ENCODE data around the gene TUSC2. TPM values are rescaled to one million over a fixed set of nuclear protein-coding genes. Genes with fewer than 3 reads are reported as not detected.

The TUSC2 gene
- total and polyA plus RNA-seq, 2 of the 13 experiments (the other 11 are each of a cell fraction or from before 2014, with no cell fraction given), result 36.7 to 39.1 TPM

DNA sequence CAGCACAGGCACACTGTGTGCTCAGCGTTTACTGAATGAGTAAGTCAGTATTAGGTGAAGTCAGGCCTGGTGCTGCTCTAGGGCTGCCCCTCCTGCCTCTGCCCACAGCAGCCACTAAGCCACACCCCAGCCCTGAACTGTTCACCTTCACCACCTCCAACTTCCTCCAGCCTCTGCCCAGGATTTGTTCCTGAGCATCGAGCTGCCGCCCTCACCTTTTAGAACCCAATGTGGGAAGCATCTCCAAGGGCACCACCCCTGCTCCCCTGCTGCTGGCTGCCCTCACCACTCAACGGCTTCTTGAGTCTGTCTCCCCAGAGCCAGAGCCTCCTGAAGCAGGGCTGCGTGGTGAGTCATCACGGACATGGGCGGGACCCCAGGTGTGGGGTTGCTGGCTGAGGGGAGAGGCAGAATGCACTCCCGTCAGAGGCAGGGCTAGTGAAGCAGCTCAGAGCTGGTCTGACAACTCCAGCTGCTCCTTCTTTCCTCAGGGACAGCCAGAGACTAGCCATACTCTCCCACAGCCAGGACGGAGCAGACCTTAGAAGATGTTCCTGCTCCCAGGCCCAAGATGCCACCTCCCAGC, 11.3 kb downstream of the TUSC2 start:
- TF ChIP-seq, protein P1, sequence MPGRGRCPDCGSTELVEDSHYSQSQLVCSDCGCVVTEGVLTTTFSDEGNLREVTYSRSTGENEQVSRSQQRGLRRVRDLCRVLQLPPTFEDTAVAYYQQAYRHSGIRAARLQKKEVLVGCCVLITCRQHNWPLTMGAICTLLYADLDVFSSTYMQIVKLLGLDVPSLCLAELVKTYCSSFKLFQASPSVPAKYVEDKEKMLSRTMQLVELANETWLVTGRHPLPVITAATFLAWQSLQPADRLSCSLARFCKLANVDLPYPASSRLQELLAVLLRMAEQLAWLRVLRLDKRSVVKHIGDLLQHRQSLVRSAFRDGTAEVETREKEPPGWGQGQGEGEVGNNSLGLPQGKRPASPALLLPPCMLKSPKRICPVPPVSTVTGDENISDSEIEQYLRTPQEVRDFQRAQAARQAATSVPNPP (CRISPR knock-in tag; IDR thresholded peaks at IDR 0.05), result no peak
- TF ChIP-seq, protein P2, sequence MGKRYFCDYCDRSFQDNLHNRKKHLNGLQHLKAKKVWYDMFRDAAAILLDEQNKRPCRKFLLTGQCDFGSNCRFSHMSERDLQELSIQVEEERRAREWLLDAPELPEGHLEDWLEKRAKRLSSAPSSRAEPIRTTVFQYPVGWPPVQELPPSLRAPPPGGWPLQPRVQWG (CRISPR knock-in tag; IDR thresholded peaks at IDR 0.05; ENCODE audit: borderline replicate concordance, low read depth), result no peak
- TF ChIP-seq CSRNP2 (CRISPR knock-in tag; conservative IDR thresholded peaks at IDR 0.05; ENCODE audit: low read depth), result no peak
- TF ChIP-seq PLRG1 (conservative IDR thresholded peaks at IDR 0.05), result no peak
- no peak for TF ChIP-seq ZNF350 (CRISPR knock-in tag; IDR thresholded peaks at IDR 0.05; ENCODE audit: borderline replicate concordance, low read depth)
- no peak for TF ChIP-seq ZBTB7A (CRISPR knock-in tag; IDR thresholded peaks at IDR 0.05)
- TF ChIP-seq SP140L (CRISPR knock-in tag; IDR thresholded peaks at IDR 0.05; ENCODE audit: borderline replicate concordance), result no peak
- TF ChIP-seq ZNF12 (CRISPR knock-in tag; IDR thresholded peaks at IDR 0.05), result peak; percentile 78
- TF ChIP-seq EP300 (IDR thresholded peaks at IDR 0.05; ENCODE audit: low read depth in 2 of 2, low read length in 2 of 2), result no peak
- TF ChIP-seq EP300 (CRISPR knock-in tag; IDR thresholded peaks at IDR 0.05; ENCODE audit: borderline replicate concordance), result no peak
- TF ChIP-seq FOSL2 (CRISPR knock-in tag; IDR thresholded peaks at IDR 0.05), result peak; percentile 68
- TF ChIP-seq ZNF547 (CRISPR knock-in tag; IDR thresholded peaks at IDR 0.05), result no peak
- TF ChIP-seq KDM5B (CRISPR knock-in tag; IDR thresholded peaks at IDR 0.05; ENCODE audit: borderline replicate concordance), result 0 out of 2 replicates have a peak, but pooled peaks have one; percentile 32
- TF ChIP-seq, protein P3, sequence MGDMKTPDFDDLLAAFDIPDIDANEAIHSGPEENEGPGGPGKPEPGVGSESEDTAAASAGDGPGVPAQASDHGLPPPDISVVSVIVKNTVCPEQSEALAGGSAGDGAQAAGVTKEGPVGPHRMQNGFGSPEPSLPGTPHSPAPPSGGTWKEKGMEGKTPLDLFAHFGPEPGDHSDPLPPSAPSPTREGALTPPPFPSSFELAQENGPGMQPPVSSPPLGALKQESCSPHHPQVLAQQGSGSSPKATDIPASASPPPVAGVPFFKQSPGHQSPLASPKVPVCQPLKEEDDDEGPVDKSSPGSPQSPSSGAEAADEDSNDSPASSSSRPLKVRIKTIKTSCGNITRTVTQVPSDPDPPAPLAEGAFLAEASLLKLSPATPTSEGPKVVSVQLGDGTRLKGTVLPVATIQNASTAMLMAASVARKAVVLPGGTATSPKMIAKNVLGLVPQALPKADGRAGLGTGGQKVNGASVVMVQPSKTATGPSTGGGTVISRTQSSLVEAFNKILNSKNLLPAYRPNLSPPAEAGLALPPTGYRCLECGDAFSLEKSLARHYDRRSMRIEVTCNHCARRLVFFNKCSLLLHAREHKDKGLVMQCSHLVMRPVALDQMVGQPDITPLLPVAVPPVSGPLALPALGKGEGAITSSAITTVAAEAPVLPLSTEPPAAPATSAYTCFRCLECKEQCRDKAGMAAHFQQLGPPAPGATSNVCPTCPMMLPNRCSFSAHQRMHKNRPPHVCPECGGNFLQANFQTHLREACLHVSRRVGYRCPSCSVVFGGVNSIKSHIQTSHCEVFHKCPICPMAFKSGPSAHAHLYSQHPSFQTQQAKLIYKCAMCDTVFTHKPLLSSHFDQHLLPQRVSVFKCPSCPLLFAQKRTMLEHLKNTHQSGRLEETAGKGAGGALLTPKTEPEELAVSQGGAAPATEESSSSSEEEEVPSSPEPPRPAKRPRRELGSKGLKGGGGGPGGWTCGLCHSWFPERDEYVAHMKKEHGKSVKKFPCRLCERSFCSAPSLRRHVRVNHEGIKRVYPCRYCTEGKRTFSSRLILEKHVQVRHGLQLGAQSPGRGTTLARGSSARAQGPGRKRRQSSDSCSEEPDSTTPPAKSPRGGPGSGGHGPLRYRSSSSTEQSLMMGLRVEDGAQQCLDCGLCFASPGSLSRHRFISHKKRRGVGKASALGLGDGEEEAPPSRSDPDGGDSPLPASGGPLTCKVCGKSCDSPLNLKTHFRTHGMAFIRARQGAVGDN (CRISPR knock-in tag; IDR thresholded peaks at IDR 0.05), result 0 out of 2 replicates have a peak, but pooled peaks have one; percentile 23
- peaks cover 45% of the 10 kb centered on the region for H3K4me1 ChIP-seq (ENCODE audit: insufficient read depth, low read length)
- H3K4me2 ChIP-seq (ENCODE audit: low read depth, low read length), result no peak overlapping the region
- POLR2A ChIA-PET, result interaction anchor here (1.3 to 13.0 kb wide), 2 partner anchors 11 to 16 kb away, joined by 3 to 222 read pairs; partner anchors contain the start of genes HYAL1, HYAL3, NAA80 and TUSC2
- ATAC-seq (no peak), FAIRE-seq (no peak), DNase-seq (ENCODE audit: low spot score) (no peak)
- H3K79me2 ChIP-seq (ENCODE audit: insufficient read depth, low read length), result peaks cover 25% of the 10 kb centered on the region
- H4K20me1 ChIP-seq (ENCODE audit: insufficient read depth, low read length), result no peaks in the 10 kb centered on the region
- in situ Hi-C loops (cut with HindIII; ENCODE audit: extremely low pct_ligation_motif_present, low pct_unique_long_range_greater_than_20kb), result no loop called here
- H3K27me3 ChIP-seq (ENCODE audit: control insufficient read depth in 1 of 2, insufficient read depth in 2 of 2, low read length in 2 of 2), result no peaks in the 10 kb centered on the region; a peak in 1 of 5 replicates
- 91% methylated on average over 7 of the region's 9 CpGs for WGBS (ENCODE audit: low lambda C conversion rate)
- intact Hi-C loops (cut with micrococcal nuclease; ENCODE audit: unreplicated experiment), result no loop called here
- H3K9me3 ChIP-seq (ENCODE audit: low read length), result no peaks in the 10 kb centered on the region
- H3K27ac ChIP-seq (ENCODE audit: extremely low read length, insufficient read depth, low read length), result no peak overlapping the region
- H3K36me3 ChIP-seq (replicated peaks in 1 of 2; ENCODE audit: control insufficient read depth in 1 of 2, insufficient read depth in 2 of 2, low read length in 2 of 2), result peaks cover 16 to 32% of the 10 kb centered on the region in 2 experiments
- CTCF ChIA-PET (ENCODE audit: low intra/inter-chr PET ratio, low total read pairs), result no interaction called here
- no peak overlapping the region for H2AFZ ChIP-seq (ENCODE audit: low read length)
- H3K9ac ChIP-seq (ENCODE audit: insufficient read depth, low read depth, low read length), result no peak overlapping the region
- H3K4me3 ChIP-seq (replicated peaks in 1 of 3; ENCODE audit: insufficient read depth in 1 of 3, low read depth in 2 of 3, low read length in 3 of 3), result no peak overlapping the region
- no TSS peak for BruUV-seq (replicated peaks)

Measured in HepG2 (cell line).